Activated T-helper 9 cell treated with anti-CD3 and anti-CD28 coated beads, Interleukin-2, amount 50 U/mL, for 16 hours (primary cell): ENCODE measurements around the gene NCK2.

Experiments
- DNase-seq: peaks from one replicate; pipeline ENCODE4 v3.0.0-alpha.2; 2020; ENCODE audit warnings: low read depth

NCK2 gene

DNA sequence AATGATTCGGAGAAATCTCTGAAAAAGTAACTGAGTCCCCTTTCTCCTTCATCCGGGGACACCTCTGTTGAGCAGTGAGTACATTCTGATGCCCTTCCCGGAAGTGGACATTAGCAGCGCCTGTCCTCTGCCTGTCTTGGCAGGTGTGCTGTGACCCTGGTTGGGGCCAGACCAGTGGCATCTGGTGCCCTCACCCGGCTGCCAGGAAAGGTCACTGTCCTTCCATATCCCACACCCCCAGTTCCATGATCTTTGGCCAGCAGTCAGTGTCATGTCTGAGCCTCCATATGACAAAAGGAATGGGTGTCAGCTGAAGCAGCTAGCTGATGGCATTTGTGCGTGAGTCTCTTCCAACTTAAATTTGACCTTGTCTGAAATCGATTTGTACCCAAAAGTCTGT lies 128.1 kb downstream of the NCK2 start:
- DNase-seq = no peak

DNA sequence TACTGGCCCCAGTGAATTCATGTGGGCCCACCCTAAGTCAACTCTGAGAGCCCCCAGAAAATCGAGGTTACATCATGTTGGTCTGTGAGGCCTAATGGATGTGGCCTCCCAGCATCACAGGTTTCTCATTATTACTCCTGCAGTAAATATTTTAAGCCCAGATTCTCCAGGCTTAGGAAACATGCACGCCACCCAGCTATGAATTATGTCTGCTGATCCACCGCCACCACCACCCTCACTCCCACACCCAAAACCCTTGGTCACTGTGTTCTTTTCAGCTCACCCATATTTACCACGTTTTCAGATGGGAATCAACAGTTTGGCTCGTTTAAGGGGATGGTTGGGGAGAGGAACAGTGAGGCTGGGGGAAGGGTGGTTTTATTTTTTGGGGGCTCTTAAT lies 128.6 kb downstream of the NCK2 start:
- no peak for DNase-seq

DNA sequence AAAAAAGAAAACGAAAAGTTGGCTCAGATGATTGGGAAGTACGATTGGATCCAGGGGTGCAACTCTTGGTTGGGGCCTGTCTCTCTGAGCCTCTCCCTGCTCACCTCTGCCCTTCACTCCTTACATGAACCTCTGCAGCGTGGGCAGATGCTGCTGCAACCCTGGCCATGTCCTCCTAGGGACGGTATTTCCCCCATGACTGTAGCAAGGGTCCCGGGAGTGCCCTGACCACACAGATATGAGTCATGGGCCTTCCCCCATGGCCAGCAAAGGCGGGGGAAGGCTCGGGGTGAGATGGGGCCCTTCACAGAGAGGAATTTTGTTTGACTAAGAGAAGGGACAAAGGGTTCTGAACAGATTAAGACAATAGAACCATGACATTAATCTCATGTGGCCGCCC lies 129.0 kb downstream of the NCK2 start:
- DNase-seq = peak; percentile 69

DNA sequence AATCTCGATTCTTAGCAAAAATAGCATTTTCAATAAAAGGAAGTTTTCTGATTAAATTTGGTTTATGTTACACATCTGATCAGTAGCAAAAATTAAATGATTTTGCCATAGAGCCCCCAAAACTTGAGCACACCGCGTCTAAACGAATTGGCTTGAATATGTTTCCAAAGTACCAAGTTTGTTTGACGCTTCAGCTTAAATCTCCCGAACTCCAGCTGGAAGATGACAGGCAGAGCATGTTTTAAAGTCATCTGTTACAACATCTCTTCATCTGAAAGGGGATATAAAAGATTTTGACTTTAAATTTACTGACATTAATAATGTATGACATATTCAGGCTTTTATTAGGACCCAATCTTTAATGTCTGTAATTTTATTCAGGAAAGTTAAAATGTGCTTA lies 129.8 kb downstream of the NCK2 start:
- DNase-seq = no peak

DNA sequence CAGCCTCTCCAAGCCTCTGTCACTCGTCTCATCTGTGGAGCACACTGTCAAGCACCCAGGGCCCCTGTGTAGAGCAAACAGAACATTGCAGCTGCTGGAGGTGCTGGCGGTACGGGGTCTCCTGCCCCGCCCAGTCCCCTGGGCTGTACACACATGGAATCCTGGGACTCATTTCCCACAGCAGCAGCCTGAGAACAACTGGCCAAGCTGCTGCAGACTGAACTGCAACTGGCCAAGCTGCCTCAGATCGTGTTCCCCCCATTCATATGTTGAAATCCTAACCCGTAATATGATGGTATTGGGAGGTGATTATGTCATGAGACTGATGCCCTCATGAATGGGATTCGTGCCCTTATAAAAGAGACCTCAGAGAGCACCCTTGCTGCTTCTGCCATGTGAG lies 130.5 kb downstream of the NCK2 start:
- no peak for DNase-seq

DNA sequence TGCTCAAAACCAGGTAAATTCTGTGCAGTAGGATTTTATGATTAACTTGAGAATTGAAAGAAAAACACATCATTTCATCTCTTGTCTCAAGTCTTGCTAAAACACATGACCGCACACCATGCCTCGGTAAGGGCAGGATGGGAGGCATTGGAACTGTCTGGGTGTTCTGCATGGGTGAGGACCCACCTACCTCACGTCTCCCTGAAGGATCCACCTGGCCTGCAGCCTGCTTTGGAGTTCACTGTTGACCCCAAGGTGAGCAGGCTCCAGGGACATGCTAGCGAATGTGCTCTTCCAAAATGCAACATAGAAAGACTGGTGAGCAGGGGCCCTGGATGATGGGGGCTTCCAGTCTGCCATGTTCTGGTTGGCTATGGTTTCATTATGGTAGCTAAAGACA lies 131.5 kb downstream of the NCK2 start:
- DNase-seq = no peak

DNA sequence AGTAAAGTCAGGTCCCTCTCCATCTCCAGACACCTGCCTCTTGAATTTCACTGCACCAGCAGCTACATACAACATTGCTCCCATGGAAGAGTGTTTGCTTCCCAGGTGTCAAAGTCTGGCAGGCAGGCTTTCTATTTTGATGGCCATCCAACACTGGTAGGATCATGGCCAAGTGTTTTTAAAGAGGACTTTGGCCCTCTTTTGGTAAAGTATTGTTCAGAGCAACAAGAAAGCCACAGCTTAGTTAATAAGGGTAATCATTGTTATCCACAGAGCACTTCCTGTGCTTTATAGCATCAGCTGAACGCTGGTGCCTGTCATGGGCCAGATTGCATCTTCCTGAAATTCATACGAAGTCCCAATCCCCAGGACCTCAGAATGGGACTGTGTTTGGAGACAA lies 133.2 kb downstream of the NCK2 start:
- no peak for DNase-seq

DNA sequence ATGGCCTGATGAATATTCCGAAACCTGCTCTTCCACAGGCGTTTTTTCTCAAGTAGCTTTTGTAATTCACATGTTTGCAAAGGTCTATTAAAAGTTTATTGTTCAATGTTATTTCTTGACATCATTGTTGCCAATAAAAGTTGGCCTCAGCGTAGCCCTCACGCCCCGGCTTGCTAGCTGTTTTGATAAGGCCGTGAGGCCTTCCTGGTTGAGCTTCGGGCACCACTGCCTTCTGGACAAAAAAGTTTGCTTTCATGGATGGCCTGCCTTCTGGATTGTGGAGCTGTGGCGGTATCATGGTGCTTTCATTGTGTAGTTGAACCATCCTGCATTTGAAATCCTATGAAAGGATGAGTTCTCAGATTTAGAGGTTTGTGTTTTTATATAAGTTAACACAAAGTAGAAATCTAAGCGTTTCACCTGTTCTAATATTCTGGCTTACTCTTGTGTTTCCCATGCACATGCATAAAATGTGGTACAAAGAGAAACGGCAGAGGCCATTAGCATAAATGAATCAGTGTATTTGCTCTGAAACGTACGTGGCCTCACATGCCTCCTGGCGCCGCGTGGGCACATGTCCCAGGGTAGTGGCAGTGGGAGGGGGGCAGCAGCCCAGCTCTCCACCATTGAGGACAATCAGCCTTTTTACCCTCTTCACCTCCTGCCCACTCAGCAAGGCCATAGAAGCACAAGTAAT lies 134.5 kb downstream of the NCK2 start:
- no peak for DNase-seq

DNA sequence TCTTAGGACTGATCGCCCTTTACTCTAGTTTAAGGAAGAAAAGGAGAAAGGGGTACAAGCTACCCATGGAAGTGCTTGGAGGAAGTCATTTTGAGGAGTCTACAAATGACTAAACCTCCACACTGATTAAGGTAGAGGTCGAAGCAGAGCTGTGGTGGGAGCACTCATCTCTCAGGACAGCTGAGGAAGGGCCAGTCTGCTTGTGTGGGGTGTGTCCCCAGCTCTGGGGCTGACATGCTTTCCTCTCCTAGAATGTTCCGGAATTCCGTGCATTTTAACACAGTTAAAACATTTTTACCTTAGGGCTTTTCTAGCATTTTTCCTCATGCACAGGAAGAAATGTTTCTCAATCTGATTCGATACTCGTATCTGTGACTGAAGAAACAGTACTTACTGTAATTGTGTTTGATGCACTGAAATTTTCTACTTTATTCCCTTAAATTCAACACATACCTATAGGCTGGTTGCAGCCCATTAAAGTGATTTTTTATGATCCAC lies 135.1 kb downstream of the NCK2 start:
- DNase-seq = no peak

DNA sequence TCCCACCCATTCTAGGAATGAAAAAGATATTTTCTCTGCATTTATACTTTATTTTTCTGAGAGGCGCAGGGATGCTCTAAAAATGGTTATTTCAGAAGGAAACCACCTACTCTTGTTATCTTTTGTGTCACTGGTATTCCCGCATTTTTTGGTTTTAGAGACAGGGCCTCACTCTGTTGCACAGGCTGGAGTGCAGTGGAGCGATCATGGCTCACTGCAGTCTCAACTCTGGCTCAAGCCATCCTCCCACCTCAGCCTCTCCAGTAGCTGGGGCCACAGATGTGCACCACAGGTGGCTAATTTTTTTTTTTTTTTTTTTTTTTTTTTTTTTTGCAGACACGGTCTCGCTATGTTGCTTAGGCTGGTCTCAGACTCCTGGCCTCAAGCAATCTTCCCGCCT lies 135.9 kb downstream of the NCK2 start:
- DNase-seq = no peak

DNA sequence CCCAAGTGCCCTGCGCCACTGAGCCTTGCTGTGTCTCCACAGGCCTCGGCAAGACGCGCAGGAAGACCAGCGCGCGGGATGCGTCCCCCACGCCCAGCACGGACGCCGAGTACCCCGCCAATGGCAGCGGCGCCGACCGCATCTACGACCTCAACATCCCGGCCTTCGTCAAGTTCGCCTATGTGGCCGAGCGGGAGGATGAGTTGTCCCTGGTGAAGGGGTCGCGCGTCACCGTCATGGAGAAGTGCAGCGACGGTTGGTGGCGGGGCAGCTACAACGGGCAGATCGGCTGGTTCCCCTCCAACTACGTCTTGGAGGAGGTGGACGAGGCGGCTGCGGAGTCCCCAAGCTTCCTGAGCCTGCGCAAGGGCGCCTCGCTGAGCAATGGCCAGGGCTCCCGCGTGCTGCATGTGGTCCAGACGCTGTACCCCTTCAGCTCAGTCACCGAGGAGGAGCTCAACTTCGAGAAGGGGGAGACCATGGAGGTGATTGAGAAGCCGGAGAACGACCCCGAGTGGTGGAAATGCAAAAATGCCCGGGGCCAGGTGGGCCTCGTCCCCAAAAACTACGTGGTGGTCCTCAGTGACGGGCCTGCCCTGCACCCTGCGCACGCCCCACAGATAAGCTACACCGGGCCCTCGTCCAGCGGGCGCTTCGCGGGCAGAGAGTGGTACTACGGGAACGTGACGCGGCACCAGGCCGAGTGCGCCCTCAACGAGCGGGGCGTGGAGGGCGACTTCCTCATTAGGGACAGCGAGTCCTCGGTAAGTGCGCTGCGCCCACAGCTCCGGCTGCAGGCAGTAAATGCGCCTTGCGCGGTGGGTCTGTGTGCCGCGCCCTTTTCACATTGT lies 136.8 kb downstream of the NCK2 start:
- DNase-seq = no peak

DNA sequence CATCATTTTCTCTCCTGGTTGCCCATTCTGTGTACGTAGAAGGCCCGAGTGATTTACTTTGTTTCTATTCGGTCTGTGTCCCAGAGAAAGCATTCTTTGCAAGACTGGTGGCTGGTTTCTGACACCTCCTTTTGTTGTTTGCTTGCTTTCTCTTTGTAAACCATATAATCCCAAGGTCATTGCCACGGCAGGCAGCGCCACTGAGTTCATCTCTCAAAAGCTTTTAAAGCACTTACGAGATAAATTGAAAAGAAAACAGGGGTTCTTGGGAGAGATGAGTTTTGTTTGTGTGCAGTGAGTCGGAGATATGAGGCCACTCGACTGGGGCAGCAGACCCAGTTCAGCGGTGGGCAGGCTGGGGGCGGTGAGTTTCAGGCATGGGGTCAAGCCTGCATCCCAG lies 137.6 kb downstream of the NCK2 start:
- DNase-seq = no peak

DNA sequence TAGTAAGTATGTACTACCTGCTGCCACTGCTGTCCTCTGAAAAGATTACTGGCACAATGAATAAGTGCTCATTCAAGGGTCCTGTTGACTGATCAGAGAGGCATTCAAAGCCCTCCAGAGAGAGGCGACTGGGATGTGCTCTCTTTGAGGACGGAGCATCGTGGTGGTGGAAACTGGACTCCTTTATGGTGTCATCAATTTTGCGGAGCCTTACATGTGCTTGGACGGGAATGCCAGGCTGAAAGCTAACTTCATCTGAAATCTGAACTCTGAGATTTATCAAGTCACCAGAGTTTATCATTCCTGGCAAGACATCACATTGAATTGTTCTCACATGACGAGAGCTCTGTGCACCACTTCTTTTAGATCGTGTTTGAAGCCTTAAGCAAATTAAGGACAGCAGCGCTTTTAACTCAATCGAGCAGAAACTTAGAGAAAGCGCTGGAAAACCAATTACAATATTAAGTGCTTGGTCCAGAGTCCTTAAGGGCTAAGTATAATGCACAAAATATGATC lies 138.3 kb downstream of the NCK2 start:
- DNase-seq = no peak

DNA sequence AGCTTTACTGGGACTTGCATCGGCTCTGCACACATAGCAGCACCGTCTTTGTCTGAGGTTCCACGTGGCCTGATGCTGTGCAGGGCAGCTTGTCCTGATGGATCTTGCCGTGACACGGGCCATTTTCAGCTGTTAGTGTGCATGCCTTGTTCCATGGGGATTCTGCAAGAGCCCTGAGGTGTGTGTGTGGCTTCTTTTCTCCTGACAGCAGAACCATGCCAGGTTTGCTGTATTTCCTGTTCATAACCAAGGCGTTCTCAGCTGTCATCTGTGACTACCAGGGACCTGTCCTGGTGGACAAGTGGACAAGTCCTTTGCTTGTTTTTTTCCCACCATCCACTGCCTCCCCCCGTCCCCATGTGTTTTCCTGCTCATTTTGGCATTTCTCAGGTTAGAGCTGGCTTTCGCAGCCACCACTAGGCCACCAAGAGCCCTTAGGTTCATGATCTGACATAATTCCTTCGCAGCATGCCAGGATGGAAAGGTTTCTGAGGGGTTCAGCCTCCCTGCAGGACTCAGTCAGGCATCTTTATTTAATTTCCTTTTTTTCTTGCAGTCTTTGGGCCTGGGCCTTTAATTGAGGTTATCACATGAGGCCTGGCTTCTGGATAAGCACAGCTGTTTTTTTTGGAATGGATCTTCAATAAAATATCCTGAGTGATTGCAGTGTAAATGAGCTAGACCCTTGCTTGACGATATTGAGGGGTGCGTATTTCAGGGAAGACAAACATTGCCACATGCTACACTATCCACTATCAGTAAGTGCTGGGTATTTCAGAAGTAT lies 139.4 kb downstream of the NCK2 start:
- no peak for DNase-seq

DNA sequence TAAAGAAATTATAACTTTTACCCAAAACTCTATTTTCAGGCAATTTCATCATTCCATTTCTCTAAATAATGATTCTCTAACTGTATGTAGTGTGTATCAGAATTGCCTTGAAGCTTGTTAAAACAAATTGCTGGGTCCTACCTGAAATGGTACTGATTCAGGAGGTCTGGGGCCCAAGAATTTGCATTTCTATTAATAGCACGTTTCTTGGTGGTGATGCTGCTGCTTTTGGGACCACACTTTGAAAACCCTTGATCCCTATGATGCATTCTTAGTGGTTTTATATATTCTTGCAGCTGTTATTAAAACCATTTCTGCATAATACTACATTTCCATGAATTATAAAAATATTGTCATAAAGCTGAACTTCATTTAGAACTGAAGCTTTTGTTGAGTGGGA lies 140.7 kb downstream of the NCK2 start:
- DNase-seq = no peak

DNA sequence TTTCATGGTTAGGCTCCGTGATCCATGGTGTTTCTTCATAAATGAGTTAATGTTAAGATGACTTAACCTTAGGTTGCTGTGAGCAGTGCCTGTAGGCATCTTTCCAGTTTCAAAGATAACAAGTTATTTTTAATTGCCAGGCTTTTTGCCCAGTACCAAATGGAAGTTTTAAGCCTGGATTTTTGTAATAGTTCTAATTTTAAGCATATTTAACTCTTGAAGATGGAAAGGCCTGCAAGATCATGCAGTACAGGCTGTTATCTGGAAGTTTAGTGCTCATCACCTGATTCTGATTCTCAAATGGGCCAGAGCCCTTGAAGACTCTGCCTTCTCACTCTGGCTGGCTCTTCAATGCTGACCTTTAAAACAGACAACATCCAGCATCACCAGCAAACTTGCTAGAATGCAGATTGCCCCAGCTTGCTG lies 141.3 kb downstream of the NCK2 start:
- no peak for DNase-seq

DNA sequence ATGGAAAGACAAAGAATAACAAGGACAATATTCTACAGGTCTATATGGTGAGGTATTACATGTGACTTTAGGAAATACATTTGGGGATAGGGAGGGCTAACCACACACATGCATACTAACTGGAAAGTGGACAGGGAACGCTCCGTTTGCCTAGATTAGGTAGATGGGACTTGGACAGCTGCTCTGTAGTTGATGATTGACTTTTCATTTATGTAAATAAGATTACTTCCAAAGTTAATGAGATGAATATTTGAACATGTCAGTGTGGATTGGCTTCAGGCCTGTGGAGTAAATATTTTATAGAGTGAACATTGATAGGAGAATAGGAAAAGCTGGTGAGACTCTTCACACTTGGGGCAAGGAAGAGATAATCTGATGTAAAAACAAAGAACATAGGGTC lies 142.0 kb downstream of the NCK2 start:
- no peak for DNase-seq

DNA sequence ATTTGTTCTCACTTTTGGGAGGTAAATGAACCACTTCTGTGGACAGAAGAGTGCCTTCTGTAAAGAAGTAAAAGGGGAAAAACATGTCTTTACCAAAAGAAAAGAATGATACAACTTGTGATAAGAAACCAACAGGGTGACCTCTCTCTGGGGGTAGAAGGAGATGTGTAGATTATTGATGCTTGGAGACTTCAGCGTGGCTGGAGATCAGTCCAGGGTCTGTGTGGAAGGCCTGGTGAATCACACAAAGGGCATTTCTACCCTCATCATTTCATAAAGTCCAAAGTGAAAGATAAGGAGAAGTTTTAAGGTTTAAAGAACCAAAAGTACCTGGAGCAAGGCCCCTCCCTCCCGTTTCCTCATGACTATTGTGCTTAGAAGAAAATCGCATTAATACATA lies 142.5 kb downstream of the NCK2 start:
- no peak for DNase-seq

DNA sequence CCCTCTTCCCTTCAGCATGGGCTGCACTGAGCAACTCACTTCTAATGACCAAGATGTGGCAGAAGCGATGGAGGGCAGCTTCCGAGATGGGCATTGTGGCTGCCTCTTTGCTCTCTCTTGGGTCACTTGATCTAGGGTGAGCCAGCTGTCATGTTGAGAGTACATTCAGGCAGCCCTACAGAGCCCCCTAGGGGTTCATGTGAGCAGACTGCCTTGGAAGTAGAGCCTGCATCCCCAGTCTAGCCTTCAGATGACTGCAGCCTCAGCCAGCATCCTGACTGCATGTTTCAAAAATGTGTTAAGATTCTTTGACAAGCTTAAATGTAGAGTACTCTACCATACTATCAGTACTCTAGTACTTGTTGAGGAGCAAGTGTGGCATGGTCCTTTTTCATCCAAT lies 143.9 kb downstream of the NCK2 start:
- DNase-seq = no peak

DNA sequence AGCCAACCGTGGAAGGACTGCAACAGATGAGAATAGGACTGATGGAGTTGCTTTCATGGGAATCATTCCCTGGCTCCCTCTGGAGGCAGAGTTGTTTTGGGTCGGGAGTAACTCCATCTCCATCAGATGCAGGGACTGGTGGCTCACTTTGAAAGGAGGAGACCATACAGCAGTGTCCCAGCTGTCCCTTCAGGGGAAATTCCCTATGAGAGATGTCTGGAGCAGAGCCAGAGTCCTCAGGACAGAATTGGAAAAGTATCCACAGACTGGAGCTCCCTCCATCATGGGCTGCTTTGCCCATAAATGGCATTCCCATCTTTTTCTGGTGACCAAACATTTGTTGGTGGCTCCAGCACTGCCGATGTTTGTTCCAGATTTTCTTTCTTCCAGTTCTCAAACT lies 144.3 kb downstream of the NCK2 start:
- no peak for DNase-seq

DNA sequence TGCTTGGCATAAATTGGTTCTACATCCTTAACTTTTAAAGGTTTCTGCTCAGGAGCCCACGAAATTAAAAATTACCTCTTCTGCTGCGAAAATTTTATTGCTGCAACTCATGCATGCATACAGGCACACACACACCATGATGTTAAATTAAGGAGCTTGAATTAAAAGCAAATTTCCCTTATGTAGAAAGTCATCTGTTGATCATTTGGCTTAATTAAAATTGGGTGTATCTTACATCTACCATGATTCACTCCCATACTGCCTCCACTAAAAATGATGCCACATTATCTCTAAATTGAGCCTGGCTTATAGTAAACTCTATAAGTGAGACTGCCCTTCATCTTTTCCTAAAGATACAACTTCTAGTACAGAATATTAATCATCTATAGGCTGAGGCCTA lies 145.4 kb downstream of the NCK2 start:
- no peak for DNase-seq

DNA sequence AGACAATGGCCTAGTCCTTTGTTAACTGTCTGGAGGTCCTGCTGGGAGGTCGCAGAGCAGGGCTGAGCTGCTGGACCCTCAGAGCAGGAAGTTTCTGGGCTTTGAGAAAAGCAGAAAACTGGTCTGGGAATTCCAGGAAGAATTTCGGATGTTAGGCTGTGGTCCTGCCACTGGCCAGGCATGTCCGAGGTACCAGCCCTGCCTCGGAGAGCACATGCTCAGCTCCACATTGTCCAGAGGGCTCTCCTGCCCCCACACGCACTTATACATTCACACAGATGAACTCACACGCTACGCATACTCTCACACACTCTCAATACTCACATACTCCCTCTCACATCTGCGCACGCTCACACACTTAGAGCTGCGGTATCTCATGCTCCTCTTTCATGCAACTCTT lies 146.1 kb downstream of the NCK2 start:
- no peak for DNase-seq
